Body of pancreas (tissue), 4 donors: ENCODE measurements around the gene SPA17.

Experiments
- POLR2A ChIP-seq, 3 donors: fragments of 450-650 bp; IDR thresholded peaks; one replicate each; pipeline ENCODE4 v1.6.1; 2016; ENCODE audit warnings: antibody characterized with exemption in 3 of 3, mild to moderate bottlenecking in 2 of 3
- TF ChIP-seq, protein P1 (sequence below), 7 experiments: fragments of 450-650 bp in 4 of 7; fragments of 200-600 bp in 3 of 7; sonication (generic) in 3 of 7; IDR thresholded peaks; one replicate each; pipeline ENCODE4 v1.5.1; 2016 to 2019; ENCODE audit warnings: antibody characterized with exemption in 7 of 7

DNA sequence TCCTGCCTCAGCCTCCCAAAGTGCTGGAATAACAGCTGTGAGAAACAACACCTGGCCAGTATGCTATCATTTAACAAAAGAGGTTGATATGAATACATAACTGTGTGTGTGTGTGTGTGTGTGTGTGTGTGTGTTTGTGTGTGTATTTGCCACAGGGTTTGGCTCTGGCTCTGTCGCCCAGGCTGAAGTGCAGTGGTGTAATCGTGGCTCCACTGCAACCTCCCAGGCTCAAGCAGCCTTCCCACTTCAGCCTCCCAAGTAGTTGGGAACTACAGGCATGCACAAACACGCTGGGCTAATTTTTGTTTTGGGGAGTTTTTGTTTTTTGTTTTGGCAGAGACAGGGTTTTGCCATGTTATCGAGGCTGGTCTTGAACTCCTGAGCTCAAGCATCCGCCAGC, 4.7 kb downstream of the SPA17 start:
- no peak for TF ChIP-seq POLR2A (IDR thresholded peaks at IDR 0.05)
- TF ChIP-seq, protein P1, sequence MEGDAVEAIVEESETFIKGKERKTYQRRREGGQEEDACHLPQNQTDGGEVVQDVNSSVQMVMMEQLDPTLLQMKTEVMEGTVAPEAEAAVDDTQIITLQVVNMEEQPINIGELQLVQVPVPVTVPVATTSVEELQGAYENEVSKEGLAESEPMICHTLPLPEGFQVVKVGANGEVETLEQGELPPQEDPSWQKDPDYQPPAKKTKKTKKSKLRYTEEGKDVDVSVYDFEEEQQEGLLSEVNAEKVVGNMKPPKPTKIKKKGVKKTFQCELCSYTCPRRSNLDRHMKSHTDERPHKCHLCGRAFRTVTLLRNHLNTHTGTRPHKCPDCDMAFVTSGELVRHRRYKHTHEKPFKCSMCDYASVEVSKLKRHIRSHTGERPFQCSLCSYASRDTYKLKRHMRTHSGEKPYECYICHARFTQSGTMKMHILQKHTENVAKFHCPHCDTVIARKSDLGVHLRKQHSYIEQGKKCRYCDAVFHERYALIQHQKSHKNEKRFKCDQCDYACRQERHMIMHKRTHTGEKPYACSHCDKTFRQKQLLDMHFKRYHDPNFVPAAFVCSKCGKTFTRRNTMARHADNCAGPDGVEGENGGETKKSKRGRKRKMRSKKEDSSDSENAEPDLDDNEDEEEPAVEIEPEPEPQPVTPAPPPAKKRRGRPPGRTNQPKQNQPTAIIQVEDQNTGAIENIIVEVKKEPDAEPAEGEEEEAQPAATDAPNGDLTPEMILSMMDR (IDR thresholded peaks at IDR 0.05): no peak
